ENCODE data around the gene FKBP7. TPM values are rescaled to one million over a fixed set of nuclear protein-coding genes. Genes with fewer than 3 reads are reported as not detected.

FKBP7 gene
- total and polyA plus RNA-seq, 2 of the 13 experiments (the other 11 are each of a cell fraction or from before 2014, with no cell fraction given) = 12.4 to 14.8 TPM

DNA sequence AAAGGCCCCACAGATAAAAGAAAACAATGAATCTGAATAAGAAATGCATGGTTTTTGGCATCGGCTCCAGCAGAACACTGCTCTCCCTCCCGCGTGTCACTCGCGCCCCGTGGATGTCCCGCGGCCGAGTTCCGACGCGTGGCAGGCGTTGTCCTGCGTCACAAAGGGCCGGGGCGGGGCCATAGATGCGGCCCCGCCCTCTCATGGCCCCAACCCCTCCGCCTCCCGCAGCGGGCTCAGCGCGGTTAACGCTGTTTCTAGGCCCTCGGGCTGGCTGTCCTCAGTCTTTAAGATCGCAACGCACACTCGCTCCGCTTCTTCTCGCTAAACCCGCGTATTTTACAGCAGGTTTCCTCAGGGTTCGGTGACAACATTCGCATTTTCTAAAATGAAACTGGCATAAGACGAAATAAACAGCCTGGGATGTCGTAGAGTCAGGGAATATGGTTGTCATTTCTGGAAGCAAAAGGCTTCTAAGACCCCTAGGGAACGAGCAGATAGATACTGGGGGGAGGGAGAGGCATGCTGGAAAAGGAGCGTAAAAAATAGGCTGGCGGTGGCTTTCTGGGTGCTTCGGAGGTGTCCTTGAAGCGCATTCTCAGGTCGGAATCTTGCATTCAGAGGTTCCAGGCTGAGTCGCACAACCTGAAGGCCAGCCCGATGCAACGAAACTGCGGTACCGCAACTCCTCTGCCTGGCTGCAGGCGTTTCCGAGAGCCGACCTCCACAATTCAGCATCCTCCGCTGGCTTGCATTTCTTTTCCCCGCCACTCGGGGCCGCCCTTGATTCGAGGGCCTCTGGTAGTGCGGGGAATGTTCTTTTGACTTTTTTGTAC lies at the start of gene FKBP7 (continued):
- TF ChIP-seq, protein P1, sequence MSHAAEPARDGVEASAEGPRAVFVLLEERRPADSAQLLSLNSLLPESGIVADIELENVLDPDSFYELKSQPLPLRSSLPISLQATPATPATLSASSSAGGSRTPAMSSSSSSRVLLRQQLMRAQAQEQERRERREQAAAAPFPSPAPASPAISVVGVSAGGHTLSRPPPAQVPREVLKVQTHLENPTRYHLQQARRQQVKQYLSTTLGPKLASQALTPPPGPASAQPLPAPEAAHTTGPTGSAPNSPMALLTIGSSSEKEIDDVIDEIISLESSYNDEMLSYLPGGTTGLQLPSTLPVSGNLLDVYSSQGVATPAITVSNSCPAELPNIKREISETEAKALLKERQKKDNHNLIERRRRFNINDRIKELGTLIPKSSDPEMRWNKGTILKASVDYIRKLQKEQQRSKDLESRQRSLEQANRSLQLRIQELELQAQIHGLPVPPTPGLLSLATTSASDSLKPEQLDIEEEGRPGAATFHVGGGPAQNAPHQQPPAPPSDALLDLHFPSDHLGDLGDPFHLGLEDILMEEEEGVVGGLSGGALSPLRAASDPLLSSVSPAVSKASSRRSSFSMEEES (CRISPR knock-in tag; IDR thresholded peaks at IDR 0.05) = peak; percentile 77
- TF ChIP-seq ZNF34 (CRISPR knock-in tag; IDR thresholded peaks at IDR 0.05; ENCODE audit: borderline replicate concordance) (peak; percentile 81; the same call in 1 of the 2 replicates), CHD4 (IDR thresholded peaks at IDR 0.05; ENCODE audit: borderline replicate concordance, low read length) (no peak), ZNF614 (CRISPR knock-in tag; IDR thresholded peaks at IDR 0.05; ENCODE audit: borderline replicate concordance) (peak; percentile 46), TBP (CRISPR knock-in tag; IDR thresholded peaks at IDR 0.05) (no peak), JUN (CRISPR knock-in tag; IDR thresholded peaks at IDR 0.05) (no peak), MATR3 (CRISPR knock-in tag; IDR thresholded peaks at IDR 0.05) (no peak), ZNF253 (CRISPR knock-in tag; IDR thresholded peaks at IDR 0.05; ENCODE audit: borderline replicate concordance) (peak; percentile 77; the same call in 1 of the 2 replicates), CEBPG (CRISPR knock-in tag; IDR thresholded peaks at IDR 0.05) (0 out of 2 replicates have a peak, but pooled peaks have one; percentile 18), ZNF33A (CRISPR knock-in tag; IDR thresholded peaks at IDR 0.05; ENCODE audit: borderline replicate concordance) (no peak; the same call in 1 of the 2 replicates), HMGA1 (CRISPR knock-in tag; conservative IDR thresholded peaks at IDR 0.05) (no peak), CC2D1A (CRISPR knock-in tag; IDR thresholded peaks at IDR 0.05) (no peak), ZBTB38 (CRISPR knock-in tag; IDR thresholded peaks at IDR 0.05) (peak; percentile 44; the same call in 1 of the 2 replicates), ZNF17 (CRISPR knock-in tag; IDR thresholded peaks at IDR 0.05) (no peak), ZBTB43 (CRISPR knock-in tag; conservative IDR thresholded peaks at IDR 0.05) (peak; percentile 73), ZNF775 (CRISPR knock-in tag; IDR thresholded peaks at IDR 0.05; ENCODE audit: borderline replicate concordance) (no peak), ESRRA (CRISPR knock-in tag; IDR thresholded peaks at IDR 0.05; ENCODE audit: low read depth) (no peak; the same call in 1 of the 2 replicates), CENPBD1 (CRISPR knock-in tag; IDR thresholded peaks at IDR 0.05; ENCODE audit: borderline replicate concordance, low read depth) (no peak), STAT5B (CRISPR knock-in tag; IDR thresholded peaks at IDR 0.05) (peak; percentile 52; the same call in 1 of the 2 replicates), ZNF260 (CRISPR knock-in tag; IDR thresholded peaks at IDR 0.05; ENCODE audit: borderline replicate concordance, low read depth) (no peak), YY1 (IDR thresholded peaks at IDR 0.05; ENCODE audit: insufficient read depth, insufficient replicate concordance, low read depth, low read length) (peak; percentile 58), ERF (CRISPR knock-in tag; IDR thresholded peaks at IDR 0.05) (peak; percentile 58), RBM22 (optimal IDR thresholded peaks at IDR 0.05; ENCODE audit: low read length) (no peak), ZNF780A (CRISPR knock-in tag; IDR thresholded peaks at IDR 0.05) (no peak), ZNF747 (CRISPR knock-in tag; IDR thresholded peaks at IDR 0.05; ENCODE audit: borderline replicate concordance) (no peak)
- TF ChIP-seq, protein P2, sequence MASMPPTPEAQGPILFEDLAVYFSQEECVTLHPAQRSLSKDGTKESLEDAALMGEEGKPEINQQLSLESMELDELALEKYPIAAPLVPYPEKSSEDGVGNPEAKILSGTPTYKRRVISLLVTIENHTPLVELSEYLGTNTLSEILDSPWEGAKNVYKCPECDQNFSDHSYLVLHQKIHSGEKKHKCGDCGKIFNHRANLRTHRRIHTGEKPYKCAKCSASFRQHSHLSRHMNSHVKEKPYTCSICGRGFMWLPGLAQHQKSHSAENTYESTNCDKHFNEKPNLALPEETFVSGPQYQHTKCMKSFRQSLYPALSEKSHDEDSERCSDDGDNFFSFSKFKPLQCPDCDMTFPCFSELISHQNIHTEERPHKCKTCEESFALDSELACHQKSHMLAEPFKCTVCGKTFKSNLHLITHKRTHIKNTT (CRISPR knock-in tag; IDR thresholded peaks at IDR 0.05) = no peak
